CD14-positive monocyte (primary cell): Measurements from ENCODE around the gene FBXO17. TPM values are rescaled to one million over a fixed set of nuclear protein-coding genes. Genes with fewer than 3 reads are reported as not detected.

Source experiments
- DNase-seq, 3 donors: peaks; one replicate each; pipeline ENCODE4 v3.0.0-alpha.2; 2011 to 2022
- H2AFZ ChIP-seq: 2 replicates; pipeline ENCODE4 v1.6.0; 2012; ENCODE audit warnings: mild to moderate bottlenecking, low read depth, low read length, inconsistent platforms; ENCODE audit not compliant: insufficient read depth, poor library complexity, severe bottlenecking
- H3K27ac ChIP-seq, 2 donors: 1 replicate in 1 of 2; 2 replicates in 1 of 2; pipeline ENCODE4 v1.5.1; 2012 to 2013; ENCODE audit warnings: low read length in 2 of 2, control low read depth in 1 of 2, inconsistent platforms in 1 of 2, low read depth in 1 of 2, mild to moderate bottlenecking in 1 of 2
- H3K27me3 ChIP-seq, 2 donors: one replicate each; pipeline versions ENCODE4 v1.6.0 to v1.6.1; 2011 to 2013; ENCODE audit warnings: low read length in 2 of 2; ENCODE audit not compliant: control insufficient read depth in 2 of 2, insufficient read depth in 2 of 2
- H3K36me3 ChIP-seq, 2 donors: replicated peaks in 1 of 2; 1 replicate in 1 of 2; 2 replicates in 1 of 2; pipeline versions ENCODE4 v1.5.1 to v1.6.1; 2012 to 2013; ENCODE audit warnings: low read length in 2 of 2, control low read depth in 1 of 2, inconsistent platforms in 1 of 2, mild to moderate bottlenecking in 1 of 2; ENCODE audit not compliant: insufficient read depth in 2 of 2, control insufficient read depth in 1 of 2
- H3K4me1 ChIP-seq, 2 donors: 1 replicate in 1 of 2; 2 replicates in 1 of 2; pipeline versions ENCODE4 v1.5.1 to v1.6.1; 2012 to 2013; ENCODE audit warnings: low read length in 2 of 2, control low read depth in 1 of 2, inconsistent platforms in 1 of 2, mild to moderate bottlenecking in 1 of 2, moderate library complexity in 1 of 2; ENCODE audit not compliant: insufficient read depth in 2 of 2, control insufficient read depth in 1 of 2
- H3K4me2 ChIP-seq: replicated peaks from 2 replicates; pipeline ENCODE3; 2012; ENCODE audit warnings: low read length, moderate library complexity, mild to moderate bottlenecking; ENCODE audit not compliant: poor library complexity, severe bottlenecking; ENCODE audit errors: extremely low read depth
- H3K4me3 ChIP-seq, 3 experiments: fragments of 200-600 bp in 1 of 3; sonication (generic) in 1 of 3; replicated peaks in 1 of 3; 1 replicate in 2 of 3; 2 replicates in 1 of 3; pipeline ENCODE4 v1.5.1; 2011 to 2013; ENCODE audit warnings: low read length in 3 of 3, mild to moderate bottlenecking in 3 of 3, control low read depth in 2 of 3, low read depth in 2 of 3, inconsistent platforms in 1 of 3, moderate library complexity in 1 of 3
- H3K79me2 ChIP-seq: 2 replicates; pipeline ENCODE4 v1.6.0; 2012; ENCODE audit warnings: mild to moderate bottlenecking, control low read depth, inconsistent platforms, low read length, moderate library complexity; ENCODE audit not compliant: insufficient read depth
- H3K9ac ChIP-seq: 2 replicates; pipeline ENCODE4 v1.6.0; 2017; ENCODE audit warnings: low read length, mild to moderate bottlenecking; ENCODE audit not compliant: insufficient read depth, poor library complexity, severe bottlenecking
- H3K9me3 ChIP-seq, 2 donors: replicated peaks in 1 of 2; 1 replicate in 1 of 2; 2 replicates in 1 of 2; pipeline versions ENCODE4 v1.5.1 to v1.6.1; 2012 to 2013; ENCODE audit warnings: low read length in 2 of 2, control low read depth in 1 of 2; ENCODE audit not compliant: control insufficient read depth in 1 of 2, insufficient read depth in 1 of 2
- H4K20me1 ChIP-seq: 2 replicates; pipeline ENCODE4 v1.6.0; 2012; ENCODE audit warnings: mild to moderate bottlenecking, low read length, control low read depth, moderate library complexity; ENCODE audit not compliant: insufficient read depth
- H3K27ac Mint-ChIP-seq, 7 donors: one replicate each; pipeline ENCODE4 v1.8.0; 2020; ENCODE audit warnings: mild to moderate bottlenecking in 7 of 7, mixed read lengths in 7 of 7, moderate library complexity in 6 of 7, inconsistent platforms in 2 of 7
- H3K27me3 Mint-ChIP-seq, 3 donors: one replicate each; pipeline ENCODE4 v1.8.0; 2021 to 2022; ENCODE audit warnings: low read depth in 3 of 3, mild to moderate bottlenecking in 3 of 3, mixed read lengths in 3 of 3, moderate library complexity in 3 of 3, inconsistent platforms in 1 of 3
- H3K36me3 Mint-ChIP-seq, 2 donors: one replicate each; pipeline ENCODE4 v1.8.0; 2020; ENCODE audit warnings: mixed read lengths in 2 of 2, inconsistent platforms in 1 of 2, mild to moderate bottlenecking in 1 of 2
- H3K4me1 Mint-ChIP-seq: one replicate; pipeline ENCODE4 v1.8.0; 2020; ENCODE audit warnings: mild to moderate bottlenecking, mixed read lengths
- H3K4me3 Mint-ChIP-seq, 2 donors: one replicate each; pipeline ENCODE4 v1.8.0; 2020; ENCODE audit warnings: mild to moderate bottlenecking in 2 of 2, mixed read lengths in 2 of 2, moderate library complexity in 1 of 2
- H3K9me3 Mint-ChIP-seq, 7 donors: one replicate each; pipeline ENCODE4 v1.8.0; 2020 to 2022; ENCODE audit warnings: mixed read lengths in 7 of 7, mild to moderate bottlenecking in 6 of 7, moderate library complexity in 6 of 7, inconsistent platforms in 2 of 7
- WGBS: methylation state at CpG from one replicate; pipeline ENCODE4 v1.1.5; 2013; ENCODE audit warnings: missing lambda C conversion rate; ENCODE audit not compliant: insufficient coverage; 5-methylcytosine and 5-hydroxymethylcytosine counted together
- intact Hi-C, 2 donors: fragments of 100-400 bp; cut with micrococcal nuclease; formaldehyde crosslinking; loops; one replicate each; pipeline versions ENCODE4 v1.15.0 to v1.15.1; 2023
- polyA plus RNA-seq, 3 donors: library from polyadenylated mRNA; depleted of rRNA in 1 of 3; unstranded in 2 of 3; stranded (reverse) in 1 of 3; fragments of 300-500 nt in 2 of 3; fragments of >200 nt in 1 of 3; fragmentation: Illumina TruSeq in 2 of 3; gene quantifications; 1 replicate in 2 of 3; 2 replicates in 1 of 3; pipeline ENCODE4 v1.2.3, GENCODE V29; 2012 to 2021
- TF ChIP-seq, protein P1 (sequence below): fragments of 200-600 bp; IDR thresholded peaks from one replicate; pipeline ENCODE4 v1.8.0; 2022; ENCODE audit warnings: antibody characterized with exemption, mild to moderate bottlenecking

FBXO17 gene
- polyA plus RNA-seq, 3 donors, result not detected

DNA sequence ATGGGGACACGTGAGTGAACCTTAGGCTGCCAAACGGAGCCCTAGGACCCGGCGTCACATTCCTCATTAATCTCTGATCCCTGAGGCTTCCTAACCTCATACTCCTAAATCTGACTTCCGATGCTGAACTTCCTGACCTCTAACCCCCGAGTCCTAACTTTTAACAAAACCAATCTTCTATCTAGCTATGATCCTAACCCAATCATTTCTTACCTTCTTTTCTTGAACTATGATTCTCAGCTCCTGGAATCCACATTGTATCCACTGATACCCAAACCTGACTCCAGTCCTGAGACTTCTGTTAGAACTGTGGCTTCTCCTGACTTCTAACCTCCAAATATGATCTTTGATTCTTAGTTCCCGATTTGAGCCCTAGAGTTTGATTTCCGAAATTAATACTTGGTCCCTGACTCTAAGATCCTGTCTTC is 75.3 kb downstream of the FBXO17 start:
- peaks cover 52% of the 10 kb centered on the region for H3K79me2 ChIP-seq
- DNase-seq, result peak in 2 of 3 donors; percentile 58 to 85

GRCh38 chr19:38899447-38900201 is 75.9 kb downstream of the FBXO17 start, which contains the start of the genes NFKBIB and SIRT2:
Gene NFKBIB (plus strand): TSS chr19:38899969. CDS start chr19:38900033, 64 bp downstream.
Gene SIRT2 (minus strand): TSS chr19:38899618. CDS start chr19:38899521, 97 bp downstream.
- H3K27me3 ChIP-seq, result no peaks in the 10 kb centered on the region
- peaks cover 0 to 3% (median 0%) of the 10 kb centered on the region in 7 donors for H3K9me3 Mint-ChIP-seq
- peak within 1 kb of the TSS; percentile 93 for H3K9ac ChIP-seq
- peaks cover 0 to 1% (median 0%) of the 10 kb centered on the region in 3 donors for H3K27me3 Mint-ChIP-seq
- no peaks in the 10 kb centered on the region for H3K9me3 ChIP-seq
- peaks cover 52% of the 10 kb centered on the region for H3K79me2 ChIP-seq
- WGBS, result under 1% methylated on average over 62 of the region's 64 CpGs
- peak within 1 kb of the TSS; percentile 72 to 97 for H3K27ac ChIP-seq
- peak within 1 kb of the TSS; percentile 73 for H2AFZ ChIP-seq
- H3K4me3 Mint-ChIP-seq, result peak within 1 kb of the TSS; percentile 90 to 91
- H3K36me3 Mint-ChIP-seq, result peaks cover 22 to 23% of the 10 kb centered on the region in 2 donors
- H3K4me3 ChIP-seq, result peak within 1 kb of the TSS; percentile 71 to 82 (median 79)
- intact Hi-C loops, result loop anchor here (1.0 to 10.0 kb wide), 6 partner anchors 31 to 135 kb away; partner anchors contain the start of genes MRPS12 (in 2 of the 2), SARS2 (in 2 of the 2) and ECH1 (in 1 of the 2)
- peaks cover 5% of the 10 kb centered on the region for H4K20me1 ChIP-seq
- peak; percentile 100 for DNase-seq
- peaks cover 5 to 7% of the 10 kb centered on the region in 2 donors for H3K36me3 ChIP-seq
- peak within 1 kb of the TSS; percentile 90 to 99 (median 97) for H3K27ac Mint-ChIP-seq
- H3K4me1 Mint-ChIP-seq, result peaks cover 30% of the 10 kb centered on the region
- peak within 1 kb of the TSS; percentile 76 for H3K4me2 ChIP-seq
- TF ChIP-seq, protein P1, sequence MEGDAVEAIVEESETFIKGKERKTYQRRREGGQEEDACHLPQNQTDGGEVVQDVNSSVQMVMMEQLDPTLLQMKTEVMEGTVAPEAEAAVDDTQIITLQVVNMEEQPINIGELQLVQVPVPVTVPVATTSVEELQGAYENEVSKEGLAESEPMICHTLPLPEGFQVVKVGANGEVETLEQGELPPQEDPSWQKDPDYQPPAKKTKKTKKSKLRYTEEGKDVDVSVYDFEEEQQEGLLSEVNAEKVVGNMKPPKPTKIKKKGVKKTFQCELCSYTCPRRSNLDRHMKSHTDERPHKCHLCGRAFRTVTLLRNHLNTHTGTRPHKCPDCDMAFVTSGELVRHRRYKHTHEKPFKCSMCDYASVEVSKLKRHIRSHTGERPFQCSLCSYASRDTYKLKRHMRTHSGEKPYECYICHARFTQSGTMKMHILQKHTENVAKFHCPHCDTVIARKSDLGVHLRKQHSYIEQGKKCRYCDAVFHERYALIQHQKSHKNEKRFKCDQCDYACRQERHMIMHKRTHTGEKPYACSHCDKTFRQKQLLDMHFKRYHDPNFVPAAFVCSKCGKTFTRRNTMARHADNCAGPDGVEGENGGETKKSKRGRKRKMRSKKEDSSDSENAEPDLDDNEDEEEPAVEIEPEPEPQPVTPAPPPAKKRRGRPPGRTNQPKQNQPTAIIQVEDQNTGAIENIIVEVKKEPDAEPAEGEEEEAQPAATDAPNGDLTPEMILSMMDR, result no peak
- peaks cover 18 to 28% of the 10 kb centered on the region in 2 donors for H3K4me1 ChIP-seq

More for the DNA sequence above, 75.3 kb downstream of the FBXO17 start:
- Mint-ChIP-seq H3K36me3 (peaks cover 25 to 27% of the 10 kb centered on the region in 2 donors), H3K9me3 (peaks cover 0 to 3% (median 0%) of the 10 kb centered on the region in 7 donors), H3K27ac (peak overlapping the region; percentile 90 to 99 (median 97)), H3K27me3 (peaks cover 0 to 1% (median 0%) of the 10 kb centered on the region in 3 donors), H3K4me3 (peak overlapping the region; percentile 90 to 91), H3K4me1 (peaks cover 30% of the 10 kb centered on the region)
- Histone ChIP-seq H3K4me3 (peak overlapping the region; percentile 71 to 82 (median 79)), H3K9ac (peak overlapping the region; percentile 93), H4K20me1 (peaks cover under 1% of the 10 kb centered on the region), H3K36me3 (peaks cover 11% of the 10 kb centered on the region in 2 donors), H2AFZ (peak overlapping the region; percentile 73), H3K9me3 (no peaks in the 10 kb centered on the region), H3K4me1 (peaks cover 18 to 28% of the 10 kb centered on the region in 2 donors), H3K4me2 (peak overlapping the region; percentile 76), H3K27ac (peak overlapping the region; percentile 72 to 97), H3K27me3 (no peaks in the 10 kb centered on the region)
- WGBS, result 0% methylated on average over 6 of the region's 8 CpGs
- intact Hi-C loops, result no loop called here
- TF ChIP-seq, protein P1, result no peak
